CD4-positive, alpha-beta T cell (primary cell): Measurements from ENCODE around the gene LRRC72. TPM values are rescaled to one million over a fixed set of nuclear protein-coding genes. Genes with fewer than 3 reads are reported as not detected.

Experiments
- ATAC-seq: fragments of 200-7000 bp; cut with Tn5 transposase; one replicate; pipeline ENCODE4 v1.10.0; 2022; ENCODE audit warnings: mild to moderate bottlenecking; ENCODE audit not compliant: poor library complexity
- CTCF ChIA-PET: fragments of 350-600 bp; sonication (Branson Sonifier 250); formaldehyde crosslinking; loops from one replicate; lab custom pipeline; 2021; ENCODE audit warnings: antibody characterized with exemption, inconsistent platforms; lab: Charles Lee
- POLR2A ChIA-PET: fragments of 350-600 bp; sonication (Branson Sonifier 250); formaldehyde crosslinking; loops from one replicate; lab custom pipeline; 2021; ENCODE audit warnings: antibody characterized with exemption, inconsistent platforms; lab: Charles Lee
- DNase-seq, 14 experiments: peaks; one replicate each; pipeline ENCODE4 v3.0.0-alpha.2; 2013 to 2020; ENCODE audit warnings: mixed read lengths in 2 of 14
- H3K27ac ChIP-seq, 2 donors: one replicate each; pipeline versions ENCODE4 v1.5.1 to v1.7.0; 2013; ENCODE audit warnings: low read length in 2 of 2, low read depth in 1 of 2, mild to moderate bottlenecking in 1 of 2
- H3K27me3 ChIP-seq, 2 experiments: 1 replicate in 1 of 2; 2 replicates in 1 of 2; pipeline versions ENCODE4 v1.6.1 to v1.7.0; 2013; ENCODE audit warnings: low read length in 2 of 2, control low read depth in 1 of 2, mild to moderate bottlenecking in 1 of 2, moderate library complexity in 1 of 2; ENCODE audit not compliant: insufficient read depth in 2 of 2, control insufficient read depth in 1 of 2
- H3K36me3 ChIP-seq: one replicate; pipeline ENCODE4 v1.6.1; 2013; ENCODE audit warnings: low read length, control low read depth; ENCODE audit not compliant: insufficient read depth
- H3K4me1 ChIP-seq: one replicate; pipeline ENCODE4 v1.6.1; 2013; ENCODE audit warnings: low read length, control low read depth; ENCODE audit not compliant: insufficient read depth
- H3K4me3 ChIP-seq: one replicate; pipeline ENCODE4 v1.5.1; 2013; ENCODE audit warnings: mild to moderate bottlenecking, low read length, moderate library complexity
- H3K9me3 ChIP-seq, 2 experiments: 1 replicate in 1 of 2; 2 replicates in 1 of 2; pipeline versions ENCODE4 v1.6.1 to v1.7.0; 2013; ENCODE audit warnings: low read length in 2 of 2, mild to moderate bottlenecking in 2 of 2, control low read depth in 1 of 2, moderate library complexity in 1 of 2; ENCODE audit not compliant: control insufficient read depth in 1 of 2, insufficient read depth in 1 of 2
- H3K27ac Mint-ChIP-seq: one replicate; pipeline ENCODE4 v1.8.0; 2020; ENCODE audit warnings: mixed read lengths
- H3K27me3 Mint-ChIP-seq: one replicate; pipeline ENCODE4 v1.8.0; 2021; ENCODE audit warnings: mixed read lengths
- H3K36me3 Mint-ChIP-seq: one replicate; pipeline ENCODE4 v1.8.0; 2021; ENCODE audit warnings: low read depth, mixed read lengths
- H3K4me1 Mint-ChIP-seq: one replicate; pipeline ENCODE4 v1.8.0; 2021; ENCODE audit warnings: low read depth, mixed read lengths
- H3K4me3 Mint-ChIP-seq: one replicate; pipeline ENCODE4 v1.8.0; 2020; ENCODE audit warnings: mild to moderate bottlenecking, mixed read lengths
- H3K9me3 Mint-ChIP-seq: one replicate; pipeline ENCODE4 v1.8.0; 2020; ENCODE audit warnings: mixed read lengths
- intact Hi-C, 2 experiments: fragments of 100-400 bp; cut with DNase I in 1 of 2; cut with micrococcal nuclease in 1 of 2; formaldehyde crosslinking; loops; one replicate each; pipeline versions ENCODE4 v1.15.1 to v1.9.0; 2023 to 2025; cut with DNase I, micrococcal nuclease
- total RNA-seq, 174 experiments: library from RNA in 2 of 174; stranded (reverse) in 2 of 174; gene quantifications; one replicate each; pipeline ENCODE4 v1.2.3 and lab custom pipeline; 2021 to 2026
- TF ChIP-seq, protein P1 (sequence below): fragments of 200-600 bp; IDR thresholded peaks from one replicate; pipeline ENCODE4 v1.8.0; 2022; ENCODE audit warnings: antibody characterized with exemption, mild to moderate bottlenecking

Gene LRRC72
- total RNA-seq, 2 experiments from 2014 or later, result not detected

DNA sequence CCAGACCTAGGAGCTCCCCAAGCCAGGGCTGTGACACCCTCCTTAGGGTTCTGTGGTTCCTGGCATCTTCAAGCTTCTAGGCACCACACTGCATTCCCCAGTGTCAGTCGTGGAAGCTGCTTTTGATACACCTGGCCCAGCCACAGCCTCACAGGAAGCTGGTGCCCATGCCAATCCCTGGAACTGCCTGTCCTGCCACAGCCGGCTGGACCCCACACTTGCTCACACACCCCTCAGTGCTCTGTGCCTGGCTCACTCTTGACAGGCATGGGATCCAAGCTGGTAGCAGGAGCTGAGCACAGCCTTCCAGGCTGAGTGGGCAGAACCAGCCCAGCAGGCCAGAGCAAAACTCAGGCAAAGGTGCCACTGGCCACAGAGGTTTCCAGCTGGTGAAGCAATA is 21.8 kb downstream of the LRRC72 start:
- ChIA-PET CTCF (no interaction called here), POLR2A (no interaction called here)
- no peaks in the 10 kb centered on the region for H3K36me3 ChIP-seq
- intact Hi-C loops, result no loop called here
- peaks cover 0 to 4% of the 10 kb centered on the region in 2 experiments for H3K9me3 ChIP-seq
- no peaks in the 10 kb centered on the region for H3K4me1 Mint-ChIP-seq
- no peak overlapping the region for H3K4me3 Mint-ChIP-seq
- H3K27ac Mint-ChIP-seq, result no peak overlapping the region
- ATAC-seq, result no peak
- H3K36me3 Mint-ChIP-seq, result no peaks in the 10 kb centered on the region
- TF ChIP-seq, protein P1, sequence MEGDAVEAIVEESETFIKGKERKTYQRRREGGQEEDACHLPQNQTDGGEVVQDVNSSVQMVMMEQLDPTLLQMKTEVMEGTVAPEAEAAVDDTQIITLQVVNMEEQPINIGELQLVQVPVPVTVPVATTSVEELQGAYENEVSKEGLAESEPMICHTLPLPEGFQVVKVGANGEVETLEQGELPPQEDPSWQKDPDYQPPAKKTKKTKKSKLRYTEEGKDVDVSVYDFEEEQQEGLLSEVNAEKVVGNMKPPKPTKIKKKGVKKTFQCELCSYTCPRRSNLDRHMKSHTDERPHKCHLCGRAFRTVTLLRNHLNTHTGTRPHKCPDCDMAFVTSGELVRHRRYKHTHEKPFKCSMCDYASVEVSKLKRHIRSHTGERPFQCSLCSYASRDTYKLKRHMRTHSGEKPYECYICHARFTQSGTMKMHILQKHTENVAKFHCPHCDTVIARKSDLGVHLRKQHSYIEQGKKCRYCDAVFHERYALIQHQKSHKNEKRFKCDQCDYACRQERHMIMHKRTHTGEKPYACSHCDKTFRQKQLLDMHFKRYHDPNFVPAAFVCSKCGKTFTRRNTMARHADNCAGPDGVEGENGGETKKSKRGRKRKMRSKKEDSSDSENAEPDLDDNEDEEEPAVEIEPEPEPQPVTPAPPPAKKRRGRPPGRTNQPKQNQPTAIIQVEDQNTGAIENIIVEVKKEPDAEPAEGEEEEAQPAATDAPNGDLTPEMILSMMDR, result no peak
- H3K27me3 Mint-ChIP-seq, result peaks cover 5% of the 10 kb centered on the region
- no peaks in the 10 kb centered on the region for H3K4me1 ChIP-seq
- no peaks in the 10 kb centered on the region for H3K27me3 ChIP-seq
- DNase-seq, result no peak
- H3K4me3 ChIP-seq, result no peak overlapping the region
- no peak overlapping the region for H3K27ac ChIP-seq
- no peaks in the 10 kb centered on the region for H3K9me3 Mint-ChIP-seq

DNA sequence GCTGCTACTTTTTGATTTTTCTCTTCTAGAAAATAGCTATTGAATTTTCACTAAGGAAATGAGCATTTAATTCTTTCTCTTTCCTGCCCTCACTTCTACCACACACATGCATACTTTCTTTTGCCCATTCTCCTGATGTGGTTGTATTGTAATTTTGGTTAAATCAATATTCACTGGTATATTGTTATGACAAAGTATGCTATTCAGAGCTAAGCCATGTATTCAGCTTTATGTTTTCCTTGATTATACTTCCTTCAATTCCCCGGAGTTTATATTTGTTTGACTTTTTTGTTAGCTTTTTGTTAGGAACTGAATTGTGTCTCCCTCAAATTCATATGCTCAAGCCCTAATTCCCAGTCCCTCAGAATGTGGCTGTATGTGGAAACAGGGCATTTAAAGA is 24.0 kb downstream of the LRRC72 start:
- no peak overlapping the region for H3K4me3 ChIP-seq
- intact Hi-C loops, result no loop called here
- Mint-ChIP-seq H3K36me3 (no peaks in the 10 kb centered on the region), H3K4me3 (no peak overlapping the region), H3K9me3 (no peaks in the 10 kb centered on the region), H3K27me3 (peaks cover 5% of the 10 kb centered on the region), H3K4me1 (no peaks in the 10 kb centered on the region), H3K27ac (no peak overlapping the region)
- ChIA-PET POLR2A (no interaction called here), CTCF (no interaction called here)
- ATAC-seq, result no peak
- TF ChIP-seq, protein P1, result no peak
- peaks cover 0 to 4% of the 10 kb centered on the region in 2 experiments for H3K9me3 ChIP-seq
- H3K36me3 ChIP-seq, result no peaks in the 10 kb centered on the region
- no peak for DNase-seq
- no peaks in the 10 kb centered on the region for H3K4me1 ChIP-seq
- no peaks in the 10 kb centered on the region for H3K27me3 ChIP-seq
- H3K27ac ChIP-seq, result no peak overlapping the region

DNA sequence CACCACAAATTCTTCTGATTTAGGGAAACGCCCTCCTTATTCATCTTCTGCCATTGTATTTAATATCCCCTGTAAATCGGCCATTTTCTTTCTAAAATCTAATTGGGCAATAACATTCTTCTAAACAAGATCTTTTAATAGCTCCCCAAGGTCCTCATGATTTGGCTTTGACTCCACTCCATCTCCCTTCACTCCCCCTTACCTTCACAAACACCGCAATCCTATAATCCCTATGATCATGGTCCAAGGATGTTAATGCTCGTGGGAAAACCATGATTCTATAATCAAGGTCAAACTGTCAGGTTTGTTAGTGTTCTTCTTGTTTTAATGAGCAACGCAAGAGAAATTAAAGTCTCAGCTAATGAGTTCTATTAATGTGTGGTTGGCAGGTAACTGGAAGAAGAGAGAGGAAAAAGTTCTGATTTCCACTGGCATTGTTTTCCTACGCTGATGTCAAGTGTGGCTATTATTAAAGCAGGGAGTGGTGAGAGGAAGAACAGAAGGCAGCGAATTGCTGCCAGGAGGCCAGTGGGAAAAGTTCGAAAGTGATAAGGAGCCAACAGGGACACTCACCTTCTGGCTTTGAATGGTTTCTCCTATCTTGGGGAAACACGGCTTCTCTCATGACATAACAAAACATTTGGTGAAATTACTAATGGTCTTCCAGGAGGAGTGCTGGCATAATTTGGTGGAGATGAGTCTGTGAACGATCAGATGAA is 28.1 kb downstream of the LRRC72 start:
- POLR2A ChIA-PET, result no interaction called here
- DNase-seq (no peak), ATAC-seq (no peak)
- no peaks in the 10 kb centered on the region for H3K36me3 ChIP-seq
- H3K27me3 ChIP-seq, result no peaks in the 10 kb centered on the region
- Mint-ChIP-seq H3K4me1 (no peaks in the 10 kb centered on the region), H3K4me3 (no peak overlapping the region), H3K27me3 (no peaks in the 10 kb centered on the region), H3K36me3 (no peaks in the 10 kb centered on the region), H3K27ac (no peak overlapping the region), H3K9me3 (no peaks in the 10 kb centered on the region)
- intact Hi-C loops, result no loop called here
- TF ChIP-seq, protein P1, result no peak
- CTCF ChIA-PET, result interaction anchor here (1.0 kb wide), 1 partner anchor 10 kb away, joined by 3 read pairs; no protein-coding TSS in a partner anchor
- H3K4me3 ChIP-seq, result no peak overlapping the region
- H3K4me1 ChIP-seq, result no peaks in the 10 kb centered on the region
- no peak overlapping the region for H3K27ac ChIP-seq
- no peaks in the 10 kb centered on the region for H3K9me3 ChIP-seq
